ENCODE data around the gene BRD9.
"Not testable (repeated sequence)": the region's sequence is repeated elsewhere in the genome, so short reads cannot be mapped to it uniquely, and the experiment has no call there.

Gene BRD9

GRCh38 chr5:902129-902916, 9.7 kb upstream of the BRD9 start:
- DNase-seq = no peak

- DNase-seq = no peak
These were observed 8.2 kb upstream of the BRD9 start for GRCh38 chr5:900781-901180.

GRCh38 chr5:893711-894110, 1.1 kb upstream of the BRD9 start:
- DNase-seq = no peak

- peak; percentile 23 for DNase-seq
These were observed 521 bp upstream of the BRD9 start for GRCh38 chr5:893137-893506.

GRCh38 chr5:891837-892393, 686 bp downstream of the BRD9 start:
- peak; percentile 43 for DNase-seq

- DNase-seq = no peak
These were observed 1.3 kb downstream of the BRD9 start for GRCh38 chr5:891117-891836.

- no peak for DNase-seq
These were observed 3.4 kb downstream of the BRD9 start for GRCh38 chr5:889075-889710.

GRCh38 chr5:888638-889035, 4.0 kb downstream of the BRD9 start:
- DNase-seq = no peak

GRCh38 chr5:887947-888637, 4.5 kb downstream of the BRD9 start:
- DNase-seq = no peak

- no peak for DNase-seq
These were observed 5.8 kb downstream of the BRD9 start for GRCh38 chr5:886716-887325.

- DNase-seq = no peak
These were observed 6.6 kb downstream of the BRD9 start for GRCh38 chr5:886036-886435.

GRCh38 chr5:885529-885928, 7.1 kb downstream of the BRD9 start:
- DNase-seq = no peak

GRCh38 chr5:885127-885442, 7.5 kb downstream of the BRD9 start:
- DNase-seq = no peak

- no peak for DNase-seq
These were observed 8.1 kb downstream of the BRD9 start for GRCh38 chr5:884345-885126.

- no peak for DNase-seq
These were observed 9.0 kb downstream of the BRD9 start for GRCh38 chr5:883475-884181.

- DNase-seq = peak; percentile 8
These were observed 10.1 kb downstream of the BRD9 start for GRCh38 chr5:882253-883183.

- no peak for DNase-seq
These were observed 11.1 kb downstream of the BRD9 start for GRCh38 chr5:881551-881935.

GRCh38 chr5:880816-881550, 11.6 kb downstream of the BRD9 start:
- no peak for DNase-seq

GRCh38 chr5:878677-879076, 13.9 kb downstream of the BRD9 start:
- DNase-seq = not testable (repeated sequence)
